ENCODE data around the gene SLC39A6. TPM values are rescaled to one million over a fixed set of nuclear protein-coding genes. Genes with fewer than 3 reads are reported as not detected.
A peak's percentile ranks its signal among the peaks of the same experiment; 100 is the strongest.
"Not testable (repeated sequence)": the region's sequence is repeated elsewhere in the genome, so short reads cannot be mapped to it uniquely, and the experiment has no call there.

Gene SLC39A6
- total RNA-seq, 1 donor from 2014 or later, result 35.5 TPM

- Histone ChIP-seq H3K4me3 (ENCODE audit: low read length in 3 of 3) (no peak overlapping the region), H3K4me1 (ENCODE audit: control insufficient read depth in 3 of 3, insufficient read depth in 3 of 3, low read length in 3 of 3) (no peaks in the 10 kb centered on the region), H3K36me3 (ENCODE audit: control insufficient read depth in 3 of 3, insufficient read depth in 3 of 3, low read length in 3 of 3) (peaks cover 2 to 35% (median 31%) of the 10 kb centered on the region in 3 donors), H3K27me3 (ENCODE audit: control insufficient read depth in 3 of 3, insufficient read depth in 3 of 3, low read length in 3 of 3) (no peaks in the 10 kb centered on the region), H3K27ac (ENCODE audit: low read depth, low read length) (no peak overlapping the region), H3K9me3 (ENCODE audit: control insufficient read depth in 3 of 3, low read length in 3 of 3) (no peaks in the 10 kb centered on the region), H3K9ac (ENCODE audit: low read depth in 1 of 3, low read length in 3 of 3) (no peak overlapping the region)
Observed at GRCh38 chr18:36108196-36108595, 20.9 kb downstream of the SLC39A6 start.

GRCh38 chr18:36107477-36107876, 21.7 kb downstream of the SLC39A6 start:
- H3K9me3 ChIP-seq (ENCODE audit: control insufficient read depth in 3 of 3, low read length in 3 of 3), result no peaks in the 10 kb centered on the region
- H3K4me3 ChIP-seq (ENCODE audit: low read length in 3 of 3), result no peak overlapping the region
- H3K36me3 ChIP-seq (ENCODE audit: control insufficient read depth in 3 of 3, insufficient read depth in 3 of 3, low read length in 3 of 3), result peaks cover 0 to 28% (median 24%) of the 10 kb centered on the region in 3 donors
- no peaks in the 10 kb centered on the region for H3K4me1 ChIP-seq (ENCODE audit: control insufficient read depth in 3 of 3, insufficient read depth in 3 of 3, low read length in 3 of 3)
- no peak overlapping the region for H3K27ac ChIP-seq (ENCODE audit: low read depth, low read length)
- H3K27me3 ChIP-seq (ENCODE audit: control insufficient read depth in 3 of 3, insufficient read depth in 3 of 3, low read length in 3 of 3), result no peaks in the 10 kb centered on the region
- H3K9ac ChIP-seq (ENCODE audit: low read depth in 1 of 3, low read length in 3 of 3), result no peak overlapping the region

- no peak overlapping the region for H3K9ac ChIP-seq (ENCODE audit: low read depth in 1 of 3, low read length in 3 of 3)
- H3K27me3 ChIP-seq (ENCODE audit: control insufficient read depth in 3 of 3, insufficient read depth in 3 of 3, low read length in 3 of 3), result peaks cover 0 to 3% (median 0%) of the 10 kb centered on the region in 3 donors
- H3K4me1 ChIP-seq (ENCODE audit: control insufficient read depth in 3 of 3, insufficient read depth in 3 of 3, low read length in 3 of 3), result no peaks in the 10 kb centered on the region
- no peak overlapping the region for H3K27ac ChIP-seq (ENCODE audit: low read depth, low read length)
- peaks cover 0 to 11% (median 4%) of the 10 kb centered on the region in 3 donors for H3K36me3 ChIP-seq (ENCODE audit: control insufficient read depth in 3 of 3, insufficient read depth in 3 of 3, low read length in 3 of 3)
- H3K9me3 ChIP-seq (ENCODE audit: control insufficient read depth in 3 of 3, low read length in 3 of 3), result peaks cover 3 to 4% (median 3%) of the 10 kb centered on the region in 3 donors
- no peak overlapping the region for H3K4me3 ChIP-seq (ENCODE audit: low read length in 3 of 3)
Observed at GRCh38 chr18:36104749-36105148, 24.4 kb downstream of the SLC39A6 start.

DNA sequence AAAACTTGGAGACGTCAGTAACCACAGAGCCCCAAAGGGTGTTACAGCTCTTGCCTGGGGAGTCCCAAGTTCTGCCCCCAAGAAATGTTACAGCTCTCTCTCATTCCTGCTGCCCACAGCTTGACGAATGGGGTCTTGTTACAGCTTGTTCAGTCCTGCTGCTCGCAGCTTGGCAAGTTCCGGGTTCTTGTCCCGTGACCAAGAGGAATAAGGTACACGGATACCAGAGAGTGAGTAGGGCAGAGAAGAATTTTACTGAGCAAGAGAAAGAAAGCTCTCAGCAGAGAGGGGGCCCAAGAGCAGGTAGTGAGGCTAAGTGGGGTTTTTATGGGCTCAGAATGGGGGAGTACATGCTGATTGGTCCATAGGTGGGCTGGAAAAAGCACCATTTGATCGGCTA, 27.2 kb downstream of the SLC39A6 start:
- H3K27ac ChIP-seq (ENCODE audit: low read depth, low read length), result no peak overlapping the region
- H3K36me3 ChIP-seq (ENCODE audit: control insufficient read depth in 3 of 3, insufficient read depth in 3 of 3, low read length in 3 of 3), result no peaks in the 10 kb centered on the region
- no peaks in the 10 kb centered on the region for H3K4me1 ChIP-seq (ENCODE audit: control insufficient read depth in 3 of 3, insufficient read depth in 3 of 3, low read length in 3 of 3)
- H3K9ac ChIP-seq (ENCODE audit: low read depth in 1 of 3, low read length in 3 of 3), result no peak overlapping the region
- H3K27me3 ChIP-seq (ENCODE audit: control insufficient read depth in 3 of 3, insufficient read depth in 3 of 3, low read length in 3 of 3), result peaks cover 0 to 3% (median 0%) of the 10 kb centered on the region in 3 donors
- H3K4me3 ChIP-seq (ENCODE audit: low read length in 3 of 3), result peak overlapping the region in 1 of 3 donors; percentile 24
- peaks cover 3 to 4% (median 3%) of the 10 kb centered on the region in 3 donors for H3K9me3 ChIP-seq (ENCODE audit: control insufficient read depth in 3 of 3, low read length in 3 of 3)

DNA sequence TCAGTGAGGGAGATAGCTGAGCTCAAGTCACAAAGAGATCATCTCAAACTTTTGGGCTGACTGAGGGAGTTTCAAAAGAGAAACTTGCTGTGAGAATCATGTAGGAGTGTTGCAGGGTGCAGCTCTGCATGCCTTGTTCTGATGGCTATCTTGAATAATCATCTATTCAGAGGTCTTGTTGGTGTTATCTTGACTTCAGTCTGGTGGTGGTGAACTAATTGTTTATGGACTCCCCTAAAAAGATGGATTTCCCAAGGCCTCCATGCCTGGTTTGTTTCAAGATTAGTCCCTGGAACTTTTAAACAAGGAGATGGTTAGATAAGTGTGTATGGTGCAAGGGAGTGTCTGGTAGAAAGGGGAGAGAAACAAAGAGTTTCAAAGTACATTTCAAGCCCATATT, 29.8 kb downstream of the SLC39A6 start:
- H3K27me3 ChIP-seq (ENCODE audit: control insufficient read depth in 3 of 3, insufficient read depth in 3 of 3, low read length in 3 of 3), result peaks cover 0 to 3% (median 0%) of the 10 kb centered on the region in 3 donors
- H3K4me3 ChIP-seq (ENCODE audit: low read length in 3 of 3), result no peak overlapping the region
- no peaks in the 10 kb centered on the region for H3K36me3 ChIP-seq (ENCODE audit: control insufficient read depth in 3 of 3, insufficient read depth in 3 of 3, low read length in 3 of 3)
- no peak overlapping the region for H3K9ac ChIP-seq (ENCODE audit: low read depth in 1 of 3, low read length in 3 of 3)
- no peaks in the 10 kb centered on the region for H3K4me1 ChIP-seq (ENCODE audit: control insufficient read depth in 3 of 3, insufficient read depth in 3 of 3, low read length in 3 of 3)
- H3K9me3 ChIP-seq (ENCODE audit: control insufficient read depth in 3 of 3, low read length in 3 of 3), result peaks cover 3 to 4% (median 3%) of the 10 kb centered on the region in 3 donors
- no peak overlapping the region for H3K27ac ChIP-seq (ENCODE audit: low read depth, low read length)

DNA sequence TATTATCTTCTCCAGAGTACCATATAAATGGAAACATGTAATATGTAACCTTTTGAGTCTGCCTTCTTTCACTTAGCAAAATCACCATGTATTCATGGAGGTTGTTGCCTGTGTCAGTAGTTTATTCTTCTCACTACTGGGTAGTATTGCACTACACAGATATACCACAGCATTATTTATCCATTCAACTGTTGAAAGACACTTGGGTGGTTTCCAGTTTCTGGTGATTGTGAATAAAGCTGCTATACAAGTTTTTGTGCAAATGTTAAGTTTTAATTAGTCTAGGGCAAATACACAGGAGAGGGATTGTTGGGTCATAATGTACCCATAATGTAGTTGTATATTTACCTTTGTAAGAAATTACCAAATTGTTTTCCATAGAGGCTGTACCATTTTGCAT, 32.2 kb downstream of the SLC39A6 start:
- H3K36me3 ChIP-seq (ENCODE audit: control insufficient read depth in 3 of 3, insufficient read depth in 3 of 3, low read length in 3 of 3), result no peaks in the 10 kb centered on the region
- H3K9ac ChIP-seq (ENCODE audit: low read depth in 1 of 3, low read length in 3 of 3), result no peak overlapping the region
- peaks cover 3% of the 10 kb centered on the region in 3 donors for H3K9me3 ChIP-seq (ENCODE audit: control insufficient read depth in 3 of 3, low read length in 3 of 3)
- H3K27ac ChIP-seq (ENCODE audit: low read depth, low read length), result no peak overlapping the region
- peaks cover 0 to 3% (median 0%) of the 10 kb centered on the region in 3 donors for H3K4me1 ChIP-seq (ENCODE audit: control insufficient read depth in 3 of 3, insufficient read depth in 3 of 3, low read length in 3 of 3)
- no peaks in the 10 kb centered on the region for H3K27me3 ChIP-seq (ENCODE audit: control insufficient read depth in 3 of 3, insufficient read depth in 3 of 3, low read length in 3 of 3)
- H3K4me3 ChIP-seq (ENCODE audit: low read length in 3 of 3), result no peak overlapping the region

GRCh38 chr18:36095936-36096519, 33.1 kb downstream of the SLC39A6 start:
- Histone ChIP-seq H3K9me3 (ENCODE audit: control insufficient read depth in 3 of 3, low read length in 3 of 3) (no peaks in the 10 kb centered on the region), H3K27ac (ENCODE audit: low read depth, low read length) (no peak overlapping the region), H3K4me3 (ENCODE audit: low read length in 3 of 3) (no peak overlapping the region), H3K36me3 (ENCODE audit: control insufficient read depth in 3 of 3, insufficient read depth in 3 of 3, low read length in 3 of 3) (no peaks in the 10 kb centered on the region), H3K4me1 (ENCODE audit: control insufficient read depth in 3 of 3, insufficient read depth in 3 of 3, low read length in 3 of 3) (peaks cover 0 to 3% (median 0%) of the 10 kb centered on the region in 3 donors), H3K9ac (ENCODE audit: low read depth in 1 of 3, low read length in 3 of 3) (no peak overlapping the region), H3K27me3 (ENCODE audit: control insufficient read depth in 3 of 3, insufficient read depth in 3 of 3, low read length in 3 of 3) (no peaks in the 10 kb centered on the region)

DNA sequence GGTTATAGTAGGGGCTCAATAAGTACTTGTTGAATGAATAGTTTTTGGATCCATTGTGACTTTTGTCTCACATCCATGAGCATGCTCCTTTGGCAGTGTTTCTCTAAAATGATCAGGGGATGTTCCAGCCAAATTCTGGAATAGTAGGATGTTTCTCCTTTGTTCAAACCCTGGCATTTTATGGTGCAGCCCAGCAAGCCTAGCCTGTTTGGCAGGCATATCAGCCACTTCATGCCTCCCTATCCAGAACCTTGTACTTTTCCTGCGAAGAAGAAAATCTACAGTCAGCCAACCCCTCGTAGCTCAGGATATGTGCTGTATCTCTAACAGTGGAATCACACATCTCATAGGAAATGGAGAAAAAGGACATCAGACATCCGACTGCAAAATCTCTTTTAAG, 34.7 kb downstream of the SLC39A6 start:
- Histone ChIP-seq H3K27me3 (ENCODE audit: control insufficient read depth in 3 of 3, insufficient read depth in 3 of 3, low read length in 3 of 3) (no peaks in the 10 kb centered on the region), H3K36me3 (ENCODE audit: control insufficient read depth in 3 of 3, insufficient read depth in 3 of 3, low read length in 3 of 3) (no peaks in the 10 kb centered on the region), H3K9ac (ENCODE audit: low read depth in 1 of 3, low read length in 3 of 3) (no peak overlapping the region), H3K27ac (ENCODE audit: low read depth, low read length) (no peak overlapping the region), H3K4me1 (ENCODE audit: control insufficient read depth in 3 of 3, insufficient read depth in 3 of 3, low read length in 3 of 3) (peaks cover 0 to 3% (median 0%) of the 10 kb centered on the region in 3 donors), H3K4me3 (ENCODE audit: low read length in 3 of 3) (no peak overlapping the region), H3K9me3 (ENCODE audit: control insufficient read depth in 3 of 3, low read length in 3 of 3) (no peaks in the 10 kb centered on the region)

DNA sequence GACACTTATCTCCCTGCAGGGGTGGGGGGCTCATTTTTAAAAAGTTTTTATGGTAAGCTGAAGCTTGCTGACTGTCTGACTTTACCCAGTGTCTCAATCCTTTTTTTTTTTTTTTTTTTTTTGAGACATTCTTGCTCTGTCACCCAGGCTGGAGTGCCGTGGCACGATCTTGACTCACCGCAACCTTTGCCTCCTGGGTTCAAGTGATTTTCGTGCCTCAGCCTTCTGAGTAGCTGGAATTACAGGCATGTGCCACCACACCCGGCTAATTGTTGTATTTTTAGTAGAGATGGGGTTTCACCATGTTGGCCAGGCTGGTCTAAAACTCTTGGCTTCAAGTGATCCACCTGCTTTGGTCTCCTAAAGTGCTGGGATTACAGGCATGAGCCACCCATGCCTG, 37.0 kb downstream of the SLC39A6 start:
- H3K27ac ChIP-seq (ENCODE audit: low read depth, low read length); H3K9me3 ChIP-seq (ENCODE audit: control insufficient read depth in 3 of 3, low read length in 3 of 3); H3K4me1 ChIP-seq (ENCODE audit: control insufficient read depth in 3 of 3, insufficient read depth in 3 of 3, low read length in 3 of 3); H3K36me3 ChIP-seq (ENCODE audit: control insufficient read depth in 3 of 3, insufficient read depth in 3 of 3, low read length in 3 of 3); H3K9ac ChIP-seq (ENCODE audit: low read depth in 1 of 3, low read length in 3 of 3); H3K27me3 ChIP-seq (ENCODE audit: control insufficient read depth in 3 of 3, insufficient read depth in 3 of 3, low read length in 3 of 3); H3K4me3 ChIP-seq (ENCODE audit: low read length in 3 of 3): not testable (repeated sequence)

DNA sequence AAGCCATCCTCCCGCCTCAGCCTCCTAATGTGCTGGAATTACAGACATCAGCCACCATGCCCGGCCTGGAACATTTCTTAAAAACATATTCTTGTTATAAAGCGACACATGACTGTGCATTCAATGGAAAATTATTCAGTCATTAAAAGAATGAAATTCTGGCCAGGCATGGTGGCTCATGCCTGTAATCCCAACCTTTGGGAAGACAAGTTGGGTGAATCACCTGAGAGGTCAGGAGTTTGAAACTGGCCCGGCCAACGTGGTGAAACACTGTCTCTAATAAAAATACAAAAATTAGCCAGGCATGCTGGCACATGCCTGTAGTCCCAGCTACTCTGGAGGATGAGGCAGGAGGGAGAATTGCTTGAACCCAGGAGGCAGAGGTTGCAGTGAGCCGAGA, 40.1 kb downstream of the SLC39A6 start:
- no peaks in the 10 kb centered on the region for H3K9me3 ChIP-seq (ENCODE audit: control insufficient read depth in 3 of 3, low read length in 3 of 3)
- H3K9ac ChIP-seq (ENCODE audit: low read depth in 1 of 3, low read length in 3 of 3), result no peak overlapping the region
- no peaks in the 10 kb centered on the region for H3K36me3 ChIP-seq (ENCODE audit: control insufficient read depth in 3 of 3, insufficient read depth in 3 of 3, low read length in 3 of 3)
- no peak overlapping the region for H3K4me3 ChIP-seq (ENCODE audit: low read length in 3 of 3)
- peaks cover 0 to 4% (median 0%) of the 10 kb centered on the region in 3 donors for H3K27me3 ChIP-seq (ENCODE audit: control insufficient read depth in 3 of 3, insufficient read depth in 3 of 3, low read length in 3 of 3)
- peaks cover 0 to 3% (median 0%) of the 10 kb centered on the region in 3 donors for H3K4me1 ChIP-seq (ENCODE audit: control insufficient read depth in 3 of 3, insufficient read depth in 3 of 3, low read length in 3 of 3)
- H3K27ac ChIP-seq (ENCODE audit: low read depth, low read length), result no peak overlapping the region
